Glomerular visceral epithelial cell (primary cell): ENCODE data around the gene SH2D7.

Experiments used
- DNase-seq: peaks from one replicate; pipeline ENCODE4 v3.0.0-alpha.2; 2016; ENCODE audit errors: extremely low spot score

Gene SH2D7

GRCh38 chr15:78079298-78080087, 12.9 kb upstream of the SH2D7 start:
- no peak for DNase-seq

DNA sequence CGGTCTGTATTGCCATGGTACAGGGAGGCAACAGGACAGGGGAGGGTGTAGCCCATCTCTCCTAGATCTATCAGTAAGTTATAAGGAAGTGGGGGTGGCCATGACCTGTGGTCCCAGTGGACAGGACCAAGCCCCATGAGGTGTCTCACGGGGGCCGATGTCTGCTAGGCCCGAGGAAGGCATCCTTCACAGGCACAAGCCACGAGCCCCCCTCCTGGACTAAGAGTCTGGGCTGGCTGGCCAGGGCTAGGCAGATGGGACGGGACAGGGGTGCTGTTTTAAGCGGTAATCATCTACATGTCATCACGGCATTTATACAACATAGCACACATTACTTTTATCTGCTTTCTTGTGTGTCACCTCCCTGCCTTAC, 12.3 kb upstream of the SH2D7 start:
- no peak for DNase-seq

DNA sequence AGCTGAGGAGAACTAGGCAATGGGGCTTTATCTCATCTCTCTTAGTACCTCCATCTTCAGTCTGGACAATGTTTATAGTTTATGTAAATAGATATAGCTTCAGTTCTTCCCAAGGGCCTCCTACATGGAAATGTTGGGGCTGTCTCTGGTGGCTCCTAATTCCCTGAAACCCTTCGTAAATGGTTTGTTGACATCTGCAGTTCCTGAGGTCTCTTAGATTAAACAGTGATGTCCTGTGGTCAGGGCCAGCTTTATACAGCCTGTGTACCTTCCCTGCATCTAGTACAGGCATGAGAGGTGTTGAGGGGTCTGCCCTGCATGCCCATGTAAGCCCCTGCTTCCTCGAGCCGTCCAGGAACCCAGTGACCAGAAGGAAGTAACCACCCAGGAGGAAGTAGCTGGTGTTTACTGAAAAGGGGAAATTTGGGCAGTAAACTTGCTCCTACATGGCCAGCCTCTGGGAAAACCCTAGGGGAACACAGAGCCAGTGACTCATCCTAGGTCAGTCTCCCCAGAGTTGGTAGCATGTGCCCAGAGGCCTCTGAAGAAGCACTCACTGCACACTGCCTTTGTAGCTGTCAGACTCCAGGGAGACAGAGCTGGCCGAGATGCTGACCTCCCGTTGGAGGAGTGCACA, 10.1 kb upstream of the SH2D7 start:
- DNase-seq, result no peak

DNA sequence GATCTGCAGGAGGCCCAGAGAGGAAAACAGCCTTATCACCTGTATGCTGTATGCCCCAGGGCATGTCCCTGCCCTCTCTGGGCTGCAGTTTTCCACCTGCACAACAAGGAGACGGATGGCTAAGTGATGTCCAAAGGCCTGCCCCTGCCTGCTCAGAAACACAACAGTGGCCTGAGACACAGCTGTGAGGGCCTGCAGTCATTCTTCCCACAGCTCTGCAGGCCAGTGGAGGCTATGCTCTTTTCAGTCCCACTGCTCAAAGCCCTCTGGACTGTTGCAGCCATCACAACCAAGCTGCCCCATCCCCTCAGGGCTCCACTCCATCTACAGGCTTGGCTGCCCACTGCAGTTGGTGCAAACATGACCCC, 9.6 kb upstream of the SH2D7 start:
- DNase-seq, result no peak

- no peak for DNase-seq
Measured at GRCh38 chr15:78083186-78083585, 9.2 kb upstream of the SH2D7 start.

DNA sequence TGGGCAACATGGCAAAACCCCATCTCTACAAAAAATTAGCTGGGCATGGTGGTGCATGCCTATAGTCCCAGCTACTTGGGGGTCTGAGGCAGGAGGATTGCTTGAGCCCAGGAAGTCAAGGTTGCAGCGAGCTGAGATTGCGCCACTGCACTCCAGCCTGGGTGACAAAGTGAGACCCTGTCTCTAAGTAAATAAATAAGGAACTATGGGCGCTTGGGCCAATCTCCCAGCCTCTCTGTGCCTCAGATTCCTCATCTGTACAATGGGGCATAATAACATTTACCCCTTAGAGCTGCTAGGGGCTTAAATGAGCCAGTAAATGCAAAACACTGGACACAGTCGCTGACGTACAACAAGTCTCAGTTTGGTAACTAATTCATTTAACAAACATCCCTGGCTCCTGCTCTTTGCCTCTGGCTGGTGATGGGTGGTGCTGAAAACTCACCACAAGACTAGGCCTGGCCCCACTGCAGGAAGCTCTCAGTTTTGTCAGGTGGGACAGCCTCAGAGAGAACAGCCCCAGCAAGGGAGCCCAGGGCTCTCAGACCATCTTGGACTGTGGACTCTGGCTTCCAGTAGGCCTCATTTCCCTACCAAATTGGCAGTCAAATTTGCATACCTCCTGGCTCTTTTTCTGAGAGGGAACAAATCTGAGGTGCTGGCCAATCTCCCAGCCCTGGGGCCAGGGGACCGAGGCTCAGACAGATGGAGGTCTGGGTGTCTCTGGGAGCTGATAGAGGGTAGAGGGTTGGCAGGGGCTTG, 8.5 kb upstream of the SH2D7 start:
- DNase-seq, result no peak

DNA sequence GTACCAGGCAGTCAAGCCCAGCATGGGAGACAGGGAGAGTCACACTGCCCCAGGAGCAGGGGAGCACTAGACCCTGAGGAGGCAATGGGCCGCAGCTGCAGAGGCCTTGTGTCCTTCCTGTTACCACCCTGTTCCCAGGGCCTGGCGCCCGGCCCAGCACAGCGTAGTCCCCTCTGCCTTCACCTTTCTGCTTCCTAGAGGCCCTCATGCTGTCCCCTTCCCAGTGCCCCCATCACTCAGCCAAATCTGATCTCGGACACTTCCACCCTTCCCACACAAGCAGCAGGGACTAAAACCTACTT, 8.0 kb upstream of the SH2D7 start:
- no peak for DNase-seq

DNA sequence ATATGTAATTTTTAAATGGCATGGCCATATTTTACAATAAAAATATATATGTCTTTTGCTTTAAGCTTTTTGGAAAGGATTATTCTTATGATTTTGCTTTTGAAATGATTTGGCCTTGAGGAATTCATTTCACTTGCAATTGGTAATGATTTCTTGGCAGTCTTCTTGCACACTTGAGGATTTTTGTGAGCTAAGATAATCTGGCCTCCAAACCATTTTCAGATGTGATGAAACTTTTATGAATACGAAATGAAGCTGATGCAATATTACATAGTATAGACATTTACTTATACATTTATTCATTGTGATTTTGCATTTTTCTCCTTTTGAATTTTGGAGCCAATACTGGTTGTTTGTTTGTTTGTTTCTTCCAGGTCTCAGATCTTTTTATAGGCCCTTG, 6.4 kb upstream of the SH2D7 start:
- no peak for DNase-seq

- no peak for DNase-seq
Measured at GRCh38 chr15:78087951-78088772, 4.2 kb upstream of the SH2D7 start.

GRCh38 chr15:78088773-78089080, 3.6 kb upstream of the SH2D7 start:
- no peak for DNase-seq

GRCh38 chr15:78090422-78091063, 1.8 kb upstream of the SH2D7 start:
- no peak for DNase-seq

DNA sequence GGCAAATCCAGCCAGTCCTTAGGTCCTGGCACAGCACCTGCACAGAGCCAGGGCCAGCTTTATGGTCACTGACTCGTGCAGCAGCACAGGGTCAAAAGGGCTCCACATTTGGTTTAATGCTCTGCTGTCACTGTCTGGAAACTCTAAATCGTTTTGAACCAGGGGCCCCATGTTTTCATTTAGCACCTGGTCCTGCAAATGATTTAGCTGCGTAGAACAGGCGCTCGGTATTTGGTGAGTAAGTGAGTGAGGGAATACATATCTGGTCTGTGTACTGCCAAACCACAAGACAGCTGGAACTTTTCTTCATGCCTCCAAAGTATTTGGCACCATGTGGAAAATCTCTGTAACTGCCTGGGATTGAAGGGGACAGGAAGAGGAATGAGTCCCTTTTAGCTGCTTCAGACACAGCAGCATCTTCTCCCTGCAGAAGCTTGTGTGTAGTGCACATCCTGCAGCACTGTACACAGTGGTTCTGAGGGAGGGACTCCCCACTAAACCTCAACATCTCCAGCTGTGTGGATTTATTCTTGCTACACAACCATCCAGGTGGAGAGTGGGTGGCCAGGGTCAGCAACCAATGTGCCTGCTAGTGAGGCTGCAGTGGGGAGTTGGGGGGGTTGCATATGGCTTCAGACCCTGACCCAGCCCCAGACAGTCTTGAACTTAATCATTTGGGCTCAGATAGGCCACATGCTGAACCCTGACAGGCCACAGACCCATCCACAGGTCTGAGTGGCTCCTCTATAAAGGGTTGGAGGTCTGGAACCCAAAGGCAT, 1.1 kb downstream of the SH2D7 start:
- DNase-seq, result peak; percentile 86

DNA sequence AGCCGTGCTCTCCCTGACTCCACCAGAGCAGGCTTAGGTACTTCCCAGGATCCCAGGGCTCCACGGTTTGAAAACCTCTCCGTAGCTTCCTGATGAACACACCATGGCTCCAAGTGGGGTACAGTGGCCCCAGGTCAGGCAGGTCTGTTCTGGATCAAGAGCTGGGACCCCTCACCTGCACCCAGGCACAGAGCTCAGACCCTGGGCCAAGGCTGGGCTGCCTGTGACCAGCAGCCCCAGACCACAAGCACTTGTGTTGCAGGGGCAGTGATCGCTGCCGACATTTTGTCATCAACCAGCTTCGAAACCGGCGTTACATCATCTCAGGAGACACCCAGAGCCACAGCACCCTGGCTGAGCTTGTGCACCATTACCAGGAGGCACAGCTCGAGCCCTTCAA, 5.3 kb downstream of the SH2D7 start:
- no peak for DNase-seq

DNA sequence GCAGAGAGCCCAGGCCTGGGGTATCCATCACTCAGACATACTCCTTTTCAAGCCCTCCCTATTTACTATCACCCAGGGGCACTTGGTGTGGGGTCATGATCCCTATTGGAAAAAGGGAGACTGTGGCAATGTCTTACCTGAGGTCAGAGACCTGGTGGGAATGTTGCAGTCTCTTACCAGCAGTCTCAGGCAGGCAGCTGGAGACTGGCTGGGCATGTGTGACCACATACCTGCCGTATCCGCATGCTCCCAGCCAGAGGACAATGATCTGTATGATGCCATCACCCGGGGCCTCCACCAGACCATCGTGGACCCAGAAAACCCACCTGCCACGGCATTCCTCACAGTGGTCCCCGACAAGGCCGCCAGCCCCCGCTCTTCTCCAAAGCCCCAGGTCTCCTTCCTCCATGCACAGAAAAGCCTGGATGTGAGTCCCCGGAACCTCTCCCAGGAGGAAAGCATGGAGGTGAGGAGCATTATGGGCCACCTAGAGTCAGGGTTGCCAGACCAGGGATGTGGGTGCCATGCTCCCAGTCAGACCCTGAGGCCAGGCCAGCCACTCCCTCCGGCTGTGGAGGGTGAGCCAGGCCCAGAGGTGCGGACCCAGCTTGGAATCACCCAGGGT, 5.9 kb downstream of the SH2D7 start:
- no peak for DNase-seq

GRCh38 chr15:78100886-78101285, 8.5 kb downstream of the SH2D7 start:
- no peak for DNase-seq

- no peak for DNase-seq
Measured at GRCh38 chr15:78101423-78102105, 9.2 kb downstream of the SH2D7 start.

GRCh38 chr15:78102211-78102610, 9.8 kb downstream of the SH2D7 start:
- DNase-seq, result no peak

GRCh38 chr15:78102741-78103140, 10.4 kb downstream of the SH2D7 start:
- DNase-seq, result no peak

DNA sequence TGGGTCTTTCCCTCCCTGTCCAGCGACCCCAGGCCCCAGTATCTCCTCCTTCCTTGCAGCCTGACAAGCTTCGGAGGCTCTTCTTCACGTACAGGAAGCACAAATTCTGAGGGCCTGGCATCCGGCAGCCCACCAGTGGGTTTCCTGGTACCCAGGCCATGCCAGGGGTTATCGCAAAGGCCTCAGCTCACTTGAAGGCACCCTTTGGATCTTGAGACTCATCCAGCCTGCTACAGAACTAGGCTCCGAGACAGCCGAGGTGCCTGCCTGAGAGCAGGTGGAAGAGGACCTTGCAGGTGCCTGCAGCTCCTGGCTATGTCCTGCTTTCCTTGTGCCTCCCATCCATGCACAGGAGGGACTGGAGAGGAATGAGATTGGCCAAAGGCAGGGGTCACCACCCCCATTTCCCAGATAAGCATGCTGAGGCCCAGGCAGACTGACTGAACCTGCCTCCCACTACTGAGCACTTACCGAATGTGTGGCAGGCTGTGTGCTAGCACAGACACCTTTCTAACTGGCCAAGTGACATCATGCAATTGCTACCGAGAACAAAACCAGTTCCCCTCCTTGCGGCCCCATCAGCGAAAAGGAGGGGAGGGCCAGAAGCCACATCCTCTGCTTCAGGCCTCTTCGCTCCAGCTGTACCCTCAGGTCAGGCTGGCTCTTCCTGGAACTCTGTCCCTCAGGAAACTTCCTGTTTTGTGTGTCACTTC, 11.2 kb downstream of the SH2D7 start:
- no peak for DNase-seq

DNA sequence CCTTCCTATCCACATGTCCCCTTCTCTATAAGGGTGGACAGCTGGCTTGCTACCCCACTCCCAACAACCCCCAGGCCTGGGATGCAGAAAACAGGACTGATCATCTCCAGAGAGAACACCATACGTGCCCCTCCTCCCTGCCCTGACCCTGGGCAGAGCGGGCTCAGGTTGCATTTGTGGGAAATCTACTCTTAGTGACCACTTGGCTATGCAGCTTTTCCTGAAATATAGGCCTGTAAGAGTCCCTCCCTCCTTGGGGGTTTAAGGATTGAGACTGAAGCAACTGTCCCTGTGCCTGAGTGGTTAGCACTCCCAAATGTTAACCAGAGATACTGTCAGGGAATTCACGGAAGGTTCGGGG, 11.7 kb downstream of the SH2D7 start:
- no peak for DNase-seq
